Motor neuron (in vitro differentiated cells): Measurements from ENCODE around the gene MARCHF3. TPM values are rescaled to one million over a fixed set of nuclear protein-coding genes. Genes with fewer than 3 reads are reported as not detected.

Experiments used
- ATAC-seq, 8 experiments: fragments of 200-7000 bp; cut with Tn5 transposase; replicated peaks in 6 of 8; 2 replicates each; pipeline ENCODE4 v1.8.0; 2021; ENCODE audit warnings: mild to moderate bottlenecking in 8 of 8, moderate library complexity in 8 of 8
- H3K27ac ChIP-seq, 2 donors: fragments of 250-450 bp; sonication (Bioruptor Pico); 2 replicates each; pipeline ENCODE4 v1.9.0; 2021; ENCODE audit warnings: antibody characterized with exemption in 2 of 2, mild to moderate bottlenecking in 2 of 2, moderate library complexity in 1 of 2
- H3K4me1 ChIP-seq, 2 donors: fragments of 250-450 bp; sonication (Bioruptor Pico); replicated peaks in 1 of 2; 2 replicates each; pipeline ENCODE4 v1.6.1; 2021; ENCODE audit warnings: antibody characterized with exemption in 2 of 2, mild to moderate bottlenecking in 2 of 2, moderate library complexity in 1 of 2
- H3K4me3 ChIP-seq, 5 donors: fragments of 250-450 bp; sonication (Bioruptor Pico); 2 replicates each; pipeline ENCODE4 v1.9.0; 2021; ENCODE audit warnings: antibody characterized with exemption in 5 of 5, mild to moderate bottlenecking in 5 of 5, moderate library complexity in 4 of 5
- WGBS, 10 experiments: fragments of 450-650 bp; shearing (Covaris generic); methylation state at CpG; one replicate each; pipeline ENCODE4 v1.0.0; 2022; 5-methylcytosine and 5-hydroxymethylcytosine counted together
- in situ Hi-C, 9 experiments: fragments of 400-800 bp; cut with MboI; loops; one replicate each; pipeline ENCODE4 v1.15.0; 2021; ENCODE audit warnings: low sequenced_read_pairs in 9 of 9, low pct_unique_long_range_greater_than_20kb in 2 of 9; ENCODE audit not compliant: unreplicated experiment in 9 of 9
- total RNA-seq, 8 experiments: library from RNA; unstranded; fragments of 300-600 nt; gene quantifications; 2 replicates each; pipeline versions ENCODE4 v1.2.3 to v1.2.4, GENCODE V29; 2022

Gene MARCHF3
- total RNA-seq, 8 experiments from 2014 or later: 2.4 to 21.4 (median 4.4) TPM

DNA sequence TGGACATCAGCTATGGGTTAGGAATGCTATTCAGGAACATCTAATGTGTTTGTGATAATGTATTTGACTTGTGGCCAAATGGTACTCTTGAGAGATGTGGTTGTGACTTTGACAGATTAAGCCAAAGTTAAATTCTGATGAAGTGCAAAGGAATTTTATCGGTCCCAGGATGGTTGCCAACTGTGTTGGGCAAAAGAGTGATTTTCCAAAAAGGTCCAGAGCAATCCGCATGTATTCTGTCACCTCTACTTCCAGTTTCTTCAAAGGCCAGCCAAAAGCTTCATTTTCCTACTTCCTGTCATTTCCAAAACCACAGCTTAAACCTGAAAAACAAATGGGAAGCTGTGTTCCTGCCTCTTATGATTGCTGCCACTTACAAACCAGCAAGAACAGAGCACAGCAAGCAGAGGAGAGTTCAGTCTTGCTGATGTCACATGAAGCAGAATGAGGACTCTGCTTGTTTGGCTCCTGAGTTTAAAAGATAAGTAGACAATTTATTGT, 59.8 kb downstream of the MARCHF3 start:
- peaks cover 7 to 17% of the 10 kb centered on the region in 2 donors for H3K4me1 ChIP-seq
- WGBS, 10 experiments: 8 to 92% (median 68%) methylated on average over 1 to 2 of the region's 2 CpGs; no CpG with 5 or more reads in 4 of the 10 experiments
- H3K27ac ChIP-seq: no peak overlapping the region
- in situ Hi-C loops: no loop called here
- ATAC-seq: no peak
- no peak overlapping the region for H3K4me3 ChIP-seq

DNA sequence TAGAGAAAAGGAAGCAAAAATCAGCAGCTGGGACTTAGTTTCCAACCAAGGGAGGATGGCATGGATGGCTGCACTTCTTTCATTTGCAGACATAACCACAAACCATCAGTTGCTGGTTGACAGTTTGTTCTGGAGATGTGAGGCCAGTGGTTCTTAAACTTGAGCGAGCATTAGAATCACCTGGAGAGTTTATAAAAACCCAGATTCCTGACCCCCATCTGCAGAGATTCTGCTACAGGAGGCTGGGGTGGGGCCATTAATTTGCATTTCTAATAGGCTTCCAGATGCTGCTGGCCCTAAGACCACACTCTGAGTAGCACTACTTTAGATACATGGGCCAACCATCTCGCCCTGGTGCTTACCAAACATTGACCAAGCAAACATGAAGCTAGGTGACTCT, 60.8 kb downstream of the MARCHF3 start:
- Histone ChIP-seq H3K27ac (no peak overlapping the region), H3K4me1 (peaks cover 7 to 17% of the 10 kb centered on the region in 2 donors), H3K4me3 (no peak overlapping the region)
- 60 to 100% (median 100%) methylated on average over 1 to 2 of the region's 2 CpGs; no CpG with 5 or more reads in 3 of the 10 experiments for WGBS, 10 experiments
- in situ Hi-C loops: no loop called here
- peak in 3 of 8 experiments; percentile 16 to 52 (median 35) for ATAC-seq

DNA sequence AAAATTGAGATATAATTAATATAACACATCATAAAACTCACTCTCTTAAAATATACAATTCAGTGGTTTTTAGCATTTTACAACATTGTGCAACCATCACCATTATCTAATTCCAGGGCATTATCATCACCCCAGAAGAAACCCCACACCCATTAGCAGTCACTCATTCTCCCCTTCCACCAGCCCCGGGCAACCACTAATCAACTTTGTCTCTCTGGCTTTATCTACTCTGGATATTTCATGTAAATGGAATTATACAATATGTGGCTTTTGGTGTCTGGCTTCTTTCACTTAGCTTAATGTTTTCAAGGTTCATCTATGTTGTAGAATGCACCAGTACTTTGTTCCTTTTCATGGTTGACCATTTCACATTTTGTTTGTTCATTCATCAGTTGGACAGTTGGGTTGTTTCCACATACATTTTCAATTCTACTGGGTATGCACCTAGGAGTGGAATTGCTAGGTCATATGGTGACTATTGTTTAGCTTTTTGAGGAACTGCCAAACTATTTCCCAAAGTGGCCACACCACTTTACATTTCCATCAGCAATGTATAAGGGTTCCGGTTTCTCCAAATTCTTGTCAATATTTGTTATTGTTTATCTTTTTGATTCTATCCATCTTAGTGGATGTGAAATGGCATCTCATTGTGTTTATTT, 62.4 kb downstream of the MARCHF3 start:
- no peak for ATAC-seq
- in situ Hi-C loops: no loop called here
- 65 to 100% (median 82%) methylated on average over 1 to 2 of the region's 2 CpGs; no CpG with 5 or more reads in 2 of the 10 experiments for WGBS, 10 experiments

DNA sequence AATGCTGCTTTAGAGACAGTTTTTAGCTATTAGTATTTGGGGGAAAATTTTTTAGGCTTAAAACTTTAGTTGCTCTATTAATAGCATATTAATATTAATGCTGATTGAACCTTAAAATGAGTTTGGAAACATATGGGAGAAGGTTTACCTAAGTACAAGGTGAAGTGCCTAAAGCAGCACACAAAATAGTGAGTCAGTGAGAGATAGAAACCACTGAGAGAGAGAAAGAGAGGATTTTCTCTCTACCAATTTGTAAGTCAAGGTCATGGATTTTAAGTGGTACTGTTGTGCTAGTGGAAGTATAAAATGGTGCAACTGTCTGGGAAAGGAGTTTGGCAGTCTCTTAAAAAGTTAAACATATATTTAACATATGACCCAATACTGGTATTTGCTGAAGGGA, 64.9 kb downstream of the MARCHF3 start:
- H3K27ac ChIP-seq: no peak overlapping the region
- H3K4me1 ChIP-seq: peaks cover 0 to 3% of the 10 kb centered on the region in 2 donors
- no peak overlapping the region for H3K4me3 ChIP-seq
- in situ Hi-C loops: no loop called here
- ATAC-seq: no peak

More for the DNA sequence above, 62.4 kb downstream of the MARCHF3 start:
- H3K4me1 ChIP-seq: peaks cover 7 to 17% of the 10 kb centered on the region in 2 donors
- H3K4me3 ChIP-seq: no peak overlapping the region
- no peak overlapping the region for H3K27ac ChIP-seq

DNA sequence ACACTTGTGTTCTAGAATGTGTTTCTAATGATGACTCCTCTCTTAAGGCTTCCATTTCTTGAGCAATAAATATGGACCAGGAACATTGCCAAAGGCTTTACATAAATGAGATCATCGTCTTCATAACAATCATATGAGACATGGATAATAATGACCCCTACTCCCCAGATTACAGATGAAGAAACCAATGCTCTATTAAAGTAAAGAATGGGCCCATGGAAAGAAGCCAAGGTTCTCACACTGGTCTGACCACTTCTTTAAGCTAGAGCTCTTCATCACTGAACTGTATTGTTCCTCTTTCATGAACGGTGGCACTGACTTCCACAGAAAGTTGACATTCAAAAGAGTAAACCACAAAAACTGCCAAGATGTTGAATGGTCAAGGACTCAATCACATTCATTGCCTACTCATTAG, 65.3 kb downstream of the MARCHF3 start:
- peaks cover 0 to 3% of the 10 kb centered on the region in 2 donors for H3K4me1 ChIP-seq
- in situ Hi-C loops: no loop called here
- H3K27ac ChIP-seq: no peak overlapping the region
- no peak overlapping the region for H3K4me3 ChIP-seq
- peak in 1 of 8 experiments; percentile 20 for ATAC-seq
- WGBS, 10 experiments: 0 to 100% (median 43%) methylated on average over 1 to 2 of the region's 2 CpGs; no CpG with 5 or more reads in 2 of the 10 experiments

DNA sequence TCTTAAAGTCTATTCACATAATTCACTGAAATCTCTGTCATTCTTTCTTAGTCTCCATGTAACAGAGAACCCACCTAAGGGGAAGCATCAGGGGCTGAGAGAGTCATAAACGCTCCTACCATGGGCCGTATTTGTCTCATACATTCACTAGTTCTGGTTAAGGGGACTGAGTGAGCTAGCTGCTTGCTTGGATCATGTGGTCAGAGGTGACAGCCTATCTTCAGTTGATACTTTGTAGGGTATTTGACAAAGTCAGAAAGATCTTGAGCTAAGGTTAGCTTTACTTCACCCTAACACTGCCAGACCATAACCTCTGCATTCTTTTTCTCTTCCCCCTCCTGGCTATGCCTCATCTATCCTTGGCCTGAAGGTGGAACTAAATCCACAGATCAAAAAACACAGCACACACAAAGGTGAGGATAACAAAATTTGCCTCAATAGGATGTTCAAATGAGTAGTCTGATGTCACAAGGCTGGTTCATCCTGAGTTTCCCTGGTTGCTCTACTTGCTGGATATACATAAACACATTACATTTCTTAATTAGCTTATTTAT, 66.5 kb downstream of the MARCHF3 start:
- Histone ChIP-seq H3K4me1 (peaks cover 0 to 3% of the 10 kb centered on the region in 2 donors), H3K4me3 (no peak overlapping the region), H3K27ac (no peak overlapping the region)
- no peak for ATAC-seq
- in situ Hi-C loops: no loop called here
- WGBS, 10 experiments: 64 to 100% (median 86%) methylated on average over 1 to 2 of the region's 2 CpGs; no CpG with 5 or more reads in 5 of the 10 experiments

DNA sequence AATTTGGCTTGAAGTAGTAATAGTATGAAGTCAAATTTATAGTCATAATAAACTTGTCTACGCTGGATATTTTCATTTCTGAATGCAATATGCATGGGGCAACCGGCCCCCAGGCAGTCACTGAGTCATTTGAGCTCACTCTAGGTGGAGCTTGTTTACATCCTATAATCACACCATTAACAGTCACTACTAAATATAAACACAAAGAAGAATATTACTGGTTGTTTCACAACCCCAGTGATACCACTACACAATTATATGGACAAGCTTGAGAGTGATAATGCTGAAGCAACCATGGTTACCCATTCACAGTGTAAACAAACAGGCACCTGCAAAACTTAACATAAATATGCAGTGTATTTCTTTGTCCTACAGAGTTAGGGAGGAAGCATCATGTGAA, 68.7 kb downstream of the MARCHF3 start:
- Histone ChIP-seq H3K4me1 (peaks cover 0 to 3% of the 10 kb centered on the region in 2 donors), H3K27ac (no peak overlapping the region), H3K4me3 (no peak overlapping the region)
- in situ Hi-C loops: no loop called here
- 0 to 100% (median 67%) methylated on average over 1 to 2 of the region's 2 CpGs; no CpG with 5 or more reads in 1 of the 10 experiments for WGBS, 10 experiments
- peak in 4 of 8 experiments; percentile 48 to 98 (median 96) for ATAC-seq

DNA sequence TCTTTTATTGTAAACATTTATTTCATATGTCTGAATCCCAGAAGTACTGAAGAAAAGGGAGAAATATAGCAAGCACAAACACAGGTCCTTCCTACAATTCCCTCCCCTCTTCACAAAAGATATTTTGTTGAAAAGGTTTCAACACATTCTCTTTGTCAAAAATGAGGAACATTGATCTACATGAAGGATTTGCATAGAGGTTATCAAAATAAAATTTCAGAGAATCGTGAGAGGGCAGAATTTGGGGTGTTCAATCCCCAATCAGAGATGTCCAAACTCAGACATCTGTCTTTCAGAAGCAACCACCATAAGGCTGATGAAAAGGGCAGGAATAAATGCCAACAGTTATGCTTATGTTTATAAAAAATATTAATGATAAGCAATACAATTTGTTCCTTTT, 69.2 kb downstream of the MARCHF3 start:
- in situ Hi-C loops: no loop called here
- Histone ChIP-seq H3K4me1 (peaks cover 0 to 3% of the 10 kb centered on the region in 2 donors), H3K4me3 (no peak overlapping the region), H3K27ac (no peak overlapping the region)
- ATAC-seq: no peak
- 17 to 100% (median 75%) methylated on average over 1 of the region's 1 CpG; no CpG with 5 or more reads in 4 of the 10 experiments for WGBS, 10 experiments

DNA sequence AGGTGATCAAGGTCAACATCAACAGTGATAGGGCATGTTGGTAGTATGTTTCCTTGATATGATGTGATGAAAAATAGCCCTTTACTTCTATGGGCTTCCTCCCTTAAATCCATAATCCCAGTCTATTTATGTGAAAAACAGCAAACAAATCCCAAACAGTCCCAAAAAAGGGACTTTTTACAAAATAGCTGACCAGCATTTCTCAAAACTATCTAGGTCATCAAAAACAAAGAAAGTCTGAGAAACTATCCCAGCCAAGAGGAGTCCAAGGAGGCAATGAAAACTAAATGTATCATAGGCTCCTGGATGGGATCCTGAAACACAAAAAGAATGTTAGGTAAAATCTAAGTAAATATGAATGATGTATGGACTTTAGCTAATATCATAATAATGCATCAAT, 71.2 kb downstream of the MARCHF3 start:
- no peak overlapping the region for H3K27ac ChIP-seq
- no peak overlapping the region for H3K4me3 ChIP-seq
- no peaks in the 10 kb centered on the region for H3K4me1 ChIP-seq
- in situ Hi-C loops: no loop called here
- no peak for ATAC-seq

DNA sequence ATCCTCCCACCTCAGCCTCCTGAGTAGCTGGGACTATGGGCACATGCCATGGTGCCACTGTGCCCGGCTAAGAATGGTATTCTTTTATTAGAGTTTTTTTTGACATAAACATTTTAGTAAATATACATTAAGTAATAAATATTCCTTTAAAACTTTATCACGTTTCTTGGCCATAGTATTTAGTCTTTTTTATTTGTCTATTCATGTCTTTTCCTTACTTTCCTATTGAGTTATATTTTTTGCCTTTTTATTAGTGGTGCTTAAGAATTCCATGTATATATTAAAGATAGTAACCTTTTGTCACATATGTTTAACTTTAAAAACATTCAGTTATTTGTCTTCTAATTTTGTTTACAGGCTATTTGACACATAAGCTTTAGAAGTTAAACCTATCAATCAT, 73.4 kb downstream of the MARCHF3 start:
- no peak for ATAC-seq
- Histone ChIP-seq H3K27ac (no peak overlapping the region), H3K4me1 (no peaks in the 10 kb centered on the region), H3K4me3 (no peak overlapping the region)
- in situ Hi-C loops: no loop called here
- 20 to 100% (median 92%) methylated on average over 1 to 2 of the region's 2 CpGs for WGBS, 10 experiments

DNA sequence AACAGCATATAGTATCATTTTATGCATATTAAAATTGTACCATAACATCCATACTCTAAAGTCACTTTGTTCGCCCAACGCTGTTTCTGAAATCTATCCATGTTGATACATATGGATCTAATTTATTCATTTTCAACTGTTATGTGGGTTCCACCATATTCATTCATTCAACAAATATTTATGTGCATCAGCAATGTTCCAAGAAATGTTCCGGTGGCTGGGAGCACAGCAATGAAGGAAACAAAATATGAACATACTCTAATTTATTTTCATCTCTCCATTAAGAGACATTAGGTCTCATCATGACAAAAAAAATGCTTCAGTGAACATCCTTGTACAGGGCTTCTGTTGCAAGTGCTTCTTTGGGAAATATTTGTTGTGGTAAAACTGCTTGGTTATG, 75.4 kb downstream of the MARCHF3 start:
- Histone ChIP-seq H3K4me1 (no peaks in the 10 kb centered on the region), H3K27ac (no peak overlapping the region), H3K4me3 (no peak overlapping the region)
- peak in 1 of 8 experiments; percentile 83 for ATAC-seq
- in situ Hi-C loops: no loop called here
- WGBS, 10 experiments: 0 to 100% (median 94%) methylated on average over 2 to 3 of the region's 3 CpGs; no CpG with 5 or more reads in 1 of the 10 experiments

DNA sequence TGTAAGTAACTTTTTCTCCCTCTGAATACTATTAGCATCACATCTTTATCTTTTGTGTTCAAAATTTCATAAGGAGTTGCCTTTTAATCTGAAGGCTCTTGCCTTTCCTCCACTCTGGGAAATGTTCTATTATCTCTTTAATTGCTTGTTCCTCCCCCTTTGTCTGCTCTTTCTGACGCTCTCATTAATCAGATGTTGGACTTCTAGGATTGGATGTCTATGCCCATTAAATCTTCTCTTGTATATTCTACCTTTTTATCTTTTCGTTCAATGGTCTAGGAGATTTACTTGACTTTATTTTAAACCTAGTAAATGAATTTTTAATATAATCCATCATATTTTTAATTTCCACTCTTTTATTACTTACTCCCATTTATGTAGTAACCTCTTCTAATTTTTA, 76.7 kb downstream of the MARCHF3 start:
- no peaks in the 10 kb centered on the region for H3K4me1 ChIP-seq
- H3K4me3 ChIP-seq: no peak overlapping the region
- H3K27ac ChIP-seq: no peak overlapping the region
- ATAC-seq: no peak
- WGBS, 10 experiments: 51 to 100% (median 74%) methylated on average over 1 to 2 of the region's 2 CpGs
- in situ Hi-C loops: no loop called here

DNA sequence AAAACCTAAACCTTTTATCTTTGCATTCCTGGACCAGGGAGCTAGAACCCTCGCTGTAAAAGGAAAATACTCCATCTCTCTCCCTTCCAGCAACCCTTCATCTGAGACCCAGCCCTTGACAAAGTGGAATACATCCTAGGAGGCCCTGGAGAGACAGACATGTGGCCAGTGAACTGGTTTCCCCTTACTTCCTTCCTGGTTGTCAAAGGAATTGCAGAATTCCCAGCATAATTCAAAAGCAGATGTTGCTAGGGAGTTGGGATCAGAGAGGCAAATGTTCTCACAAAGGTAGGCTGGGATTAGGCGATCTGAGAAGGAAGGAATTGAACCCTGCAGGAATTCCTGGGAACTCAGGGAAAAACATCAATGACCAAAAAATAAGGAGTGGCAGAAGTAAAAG, 80.9 kb downstream of the MARCHF3 start:
- WGBS, 10 experiments: 17 to 100% (median 80%) methylated on average over 1 of the region's 2 CpGs; no CpG with 5 or more reads in 1 of the 10 experiments
- H3K27ac ChIP-seq: no peak overlapping the region
- in situ Hi-C loops: no loop called here
- peaks cover 6 to 9% of the 10 kb centered on the region in 2 donors for H3K4me1 ChIP-seq
- no peak overlapping the region for H3K4me3 ChIP-seq
- ATAC-seq: peak in 1 of 8 experiments; percentile 23
